ENCODE measurements around the gene PPP1R27.

DNA sequence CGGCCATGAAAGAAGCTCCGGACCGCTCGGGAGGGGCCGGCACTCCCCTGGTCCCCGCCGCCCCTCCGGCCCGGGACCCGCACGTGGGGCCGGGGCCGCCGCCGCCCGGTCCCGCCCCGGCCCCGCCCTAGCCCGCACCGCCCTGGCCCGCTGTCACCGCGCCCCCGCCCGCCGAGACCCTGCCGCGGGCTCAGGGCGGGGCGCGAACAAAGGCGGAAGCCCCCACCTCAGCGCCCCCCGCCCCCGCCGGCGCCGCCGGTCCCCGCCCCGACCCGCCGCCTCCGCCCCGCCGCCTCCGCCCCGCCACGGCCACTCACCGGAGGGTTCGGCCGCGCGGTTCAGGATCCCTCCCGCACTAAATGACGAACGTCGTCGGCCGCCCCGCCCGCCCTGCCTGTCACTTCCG, 36.1 kb upstream of the PPP1R27 start, which contains the start of gene ARHGDIA:
- TF ChIP-seq POLR2AphosphoS5 (IDR thresholded peaks at IDR 0.05) (peak in 2 of 3 donors; percentile 98 to 99), EP300 (IDR thresholded peaks at IDR 0.05) (no peak), POLR2A (IDR thresholded peaks at IDR 0.05) (peak in 1 of 4 donors; percentile 16)
- TF ChIP-seq, protein P1, sequence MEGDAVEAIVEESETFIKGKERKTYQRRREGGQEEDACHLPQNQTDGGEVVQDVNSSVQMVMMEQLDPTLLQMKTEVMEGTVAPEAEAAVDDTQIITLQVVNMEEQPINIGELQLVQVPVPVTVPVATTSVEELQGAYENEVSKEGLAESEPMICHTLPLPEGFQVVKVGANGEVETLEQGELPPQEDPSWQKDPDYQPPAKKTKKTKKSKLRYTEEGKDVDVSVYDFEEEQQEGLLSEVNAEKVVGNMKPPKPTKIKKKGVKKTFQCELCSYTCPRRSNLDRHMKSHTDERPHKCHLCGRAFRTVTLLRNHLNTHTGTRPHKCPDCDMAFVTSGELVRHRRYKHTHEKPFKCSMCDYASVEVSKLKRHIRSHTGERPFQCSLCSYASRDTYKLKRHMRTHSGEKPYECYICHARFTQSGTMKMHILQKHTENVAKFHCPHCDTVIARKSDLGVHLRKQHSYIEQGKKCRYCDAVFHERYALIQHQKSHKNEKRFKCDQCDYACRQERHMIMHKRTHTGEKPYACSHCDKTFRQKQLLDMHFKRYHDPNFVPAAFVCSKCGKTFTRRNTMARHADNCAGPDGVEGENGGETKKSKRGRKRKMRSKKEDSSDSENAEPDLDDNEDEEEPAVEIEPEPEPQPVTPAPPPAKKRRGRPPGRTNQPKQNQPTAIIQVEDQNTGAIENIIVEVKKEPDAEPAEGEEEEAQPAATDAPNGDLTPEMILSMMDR (IDR thresholded peaks at IDR 0.05), result no peak
